NCI-H1092 treated with DMSO at 0.1 percent for 48 hours (cell line): ENCODE measurements around the gene TLL1.
A peak's percentile ranks its signal among the peaks of the same experiment; 100 is the strongest.

ENCODE experiments used
- DNase-seq: peaks from one replicate; lab custom pipeline; 2025; lab: John Stamatoyannopoulos, UW

TLL1 gene

DNA sequence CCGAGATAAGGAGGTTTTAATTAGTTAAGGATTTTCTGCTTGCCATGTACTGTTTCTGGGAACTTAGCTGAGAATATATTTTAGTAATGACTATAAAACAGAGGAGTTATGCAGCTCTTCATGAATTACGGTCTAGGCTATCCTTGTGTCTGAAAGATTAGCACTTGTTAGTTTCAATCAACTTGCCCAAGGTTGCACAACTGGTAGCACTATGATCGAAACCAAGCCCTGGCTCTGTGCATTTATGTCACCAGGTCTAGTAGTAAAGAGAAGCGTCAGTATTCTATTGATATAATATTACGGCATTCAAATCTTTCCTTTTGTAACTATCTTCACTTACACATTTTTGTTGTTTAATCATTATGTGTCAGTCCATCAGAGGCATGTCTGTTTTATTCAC is 176.0 kb downstream of the TLL1 start:
- no peak for DNase-seq

- DNase-seq: no peak
These were observed 191.7 kb downstream of the TLL1 start for GRCh38 chr4:166064721-166065120.

GRCh38 chr4:166065324-166065723 is 192.3 kb downstream of the TLL1 start:
- DNase-seq: no peak

DNA sequence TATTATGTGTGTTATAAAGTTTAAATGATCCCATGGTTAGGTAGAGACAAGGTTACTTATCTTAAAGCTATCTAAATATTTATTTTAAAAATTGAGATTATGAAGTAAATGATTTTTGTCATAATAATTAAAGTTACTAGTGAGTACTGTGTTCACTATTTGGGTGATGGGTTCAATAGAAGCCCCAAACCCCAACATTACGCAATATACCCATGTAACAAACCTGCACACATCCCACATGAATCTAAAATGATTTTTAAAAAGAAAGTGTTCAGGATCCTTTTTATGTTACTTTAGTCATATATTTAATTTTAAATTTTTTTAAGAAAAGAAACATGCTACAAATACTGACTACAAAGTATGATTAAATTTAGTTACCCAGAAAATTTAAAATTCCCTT is 193.9 kb downstream of the TLL1 start:
- DNase-seq: no peak

DNA sequence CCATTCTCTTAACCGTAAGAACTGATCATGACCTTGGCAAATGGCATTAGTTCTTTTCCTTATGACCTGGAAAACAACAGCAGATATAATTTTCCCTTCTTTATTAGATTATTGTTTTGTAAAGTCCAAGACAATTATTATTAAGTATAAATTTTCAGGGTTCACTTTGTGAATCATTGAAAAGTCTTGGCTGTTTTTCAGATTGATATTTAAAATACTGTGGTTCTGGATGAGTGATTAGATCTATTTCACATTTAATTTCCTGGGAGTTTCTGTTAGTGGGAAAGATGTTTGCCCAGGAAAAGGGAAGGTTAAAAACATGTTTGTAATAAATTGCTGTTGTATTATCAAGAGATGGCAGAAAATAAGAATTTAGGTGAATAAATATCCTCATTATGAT is 194.9 kb downstream of the TLL1 start:
- DNase-seq: no peak

DNA sequence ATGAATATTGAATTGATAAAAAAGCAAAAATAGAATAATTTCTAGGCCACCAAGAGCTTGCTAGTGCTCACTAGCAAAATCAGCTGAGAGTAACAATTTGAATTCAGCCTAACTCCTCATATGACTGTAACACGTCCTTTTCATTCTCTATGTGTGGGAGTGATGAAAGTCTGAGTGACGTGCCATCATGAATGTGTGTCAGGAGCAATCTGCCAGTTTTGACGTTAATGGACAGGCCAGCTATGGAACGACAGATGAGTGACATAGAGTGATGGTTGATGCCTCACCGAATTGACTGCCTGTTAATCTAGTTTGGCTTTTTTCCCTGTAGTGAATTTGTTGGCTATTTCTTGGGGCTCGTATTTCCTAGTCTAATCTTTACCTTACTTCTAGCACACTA is 200.7 kb downstream of the TLL1 start:
- no peak for DNase-seq

GRCh38 chr4:166075599-166075998 is 202.6 kb downstream of the TLL1 start:
- DNase-seq: no peak

GRCh38 chr4:166077782-166078181 is 204.7 kb downstream of the TLL1 start:
- no peak for DNase-seq

DNA sequence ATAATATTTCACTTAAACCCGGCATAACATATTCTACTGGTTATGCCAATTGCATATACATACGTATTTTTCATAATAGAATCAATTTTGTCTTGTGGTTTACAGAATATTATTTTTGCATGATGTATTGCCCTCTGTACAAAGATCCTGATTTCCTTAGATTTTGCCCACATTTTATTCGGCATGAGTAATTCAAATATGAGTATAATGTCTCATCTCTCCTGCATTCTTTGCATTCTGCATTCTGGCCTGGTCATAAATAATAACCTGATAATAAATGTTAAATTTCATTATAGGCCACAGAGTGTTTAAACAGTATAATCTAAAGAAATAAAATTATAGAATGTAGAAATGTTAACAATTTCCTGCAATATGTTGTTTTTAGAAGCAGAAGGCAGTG is 205.3 kb downstream of the TLL1 start:
- no peak for DNase-seq

DNA sequence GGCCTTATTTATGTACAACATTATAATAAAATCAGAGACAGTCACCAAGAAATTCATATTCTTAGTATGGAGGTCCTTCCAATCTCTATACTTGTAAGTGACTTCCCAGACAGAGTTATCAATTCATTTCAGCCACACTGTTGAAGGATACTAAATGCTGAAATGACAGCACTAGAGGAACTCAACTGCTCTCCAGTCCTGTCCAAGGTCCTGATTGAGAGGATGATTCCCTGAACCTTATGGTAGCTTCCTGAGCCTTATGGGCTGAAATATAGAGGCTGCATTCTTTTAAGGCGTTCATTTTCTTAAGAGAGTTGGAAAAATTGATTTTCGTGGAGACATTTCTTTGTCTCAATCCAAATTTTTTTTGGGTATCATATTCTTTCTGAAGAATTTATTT is 205.9 kb downstream of the TLL1 start:
- DNase-seq: no peak

GRCh38 chr4:166087569-166087968 is 214.5 kb downstream of the TLL1 start:
- no peak for DNase-seq

- DNase-seq: no peak
These were observed 215.5 kb downstream of the TLL1 start for GRCh38 chr4:166088576-166088975.

- DNase-seq: peak; percentile 90
These were observed 218.1 kb downstream of the TLL1 start for GRCh38 chr4:166091146-166091545.

DNA sequence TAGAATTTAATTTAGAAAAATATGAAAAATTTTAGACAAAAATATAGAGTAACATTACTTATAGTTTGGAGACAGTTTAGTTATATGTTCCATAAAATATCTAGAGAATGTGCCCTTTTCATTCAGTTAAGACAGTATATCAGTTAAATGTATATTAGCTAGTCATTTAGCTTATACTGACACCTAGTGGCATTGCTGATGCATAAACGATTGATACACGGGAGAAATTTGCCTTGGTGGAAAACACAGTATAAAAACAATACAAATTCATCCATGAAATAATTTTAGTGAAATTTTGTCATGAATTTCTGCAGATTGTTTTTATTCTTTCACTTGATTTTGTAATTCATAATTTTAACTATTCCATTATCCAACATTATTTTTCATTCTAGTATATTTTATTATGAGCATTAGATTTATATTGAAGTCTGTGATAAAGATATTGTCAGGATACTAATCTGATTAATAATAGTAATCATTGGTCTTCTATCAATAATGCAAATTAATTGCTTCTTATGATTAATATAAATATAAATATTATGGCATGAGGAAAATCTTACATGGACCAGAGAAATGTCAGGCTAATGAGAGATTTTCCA is 219.0 kb downstream of the TLL1 start:
- DNase-seq: peak; percentile 85

- DNase-seq: no peak
These were observed 219.8 kb downstream of the TLL1 start for GRCh38 chr4:166092797-166093290.

DNA sequence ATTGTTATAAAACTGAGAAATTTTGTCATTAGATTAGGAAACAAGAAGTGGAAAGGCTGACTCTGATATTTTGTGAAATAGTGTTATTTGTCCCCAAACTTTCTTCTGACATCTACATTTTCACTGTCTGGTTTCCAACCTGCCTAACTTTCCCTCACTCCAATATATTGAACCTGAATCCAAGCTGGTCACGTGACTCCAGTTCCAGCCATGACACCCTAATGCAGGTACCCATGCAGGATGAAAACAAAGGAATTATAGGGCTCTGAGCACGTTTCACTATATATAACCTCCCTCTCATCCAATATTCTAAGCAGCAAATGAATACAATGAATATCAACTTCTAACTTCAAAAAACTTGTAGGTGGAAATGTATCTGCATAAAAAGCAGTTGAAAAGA is 231.6 kb downstream of the TLL1 start:
- DNase-seq: no peak

DNA sequence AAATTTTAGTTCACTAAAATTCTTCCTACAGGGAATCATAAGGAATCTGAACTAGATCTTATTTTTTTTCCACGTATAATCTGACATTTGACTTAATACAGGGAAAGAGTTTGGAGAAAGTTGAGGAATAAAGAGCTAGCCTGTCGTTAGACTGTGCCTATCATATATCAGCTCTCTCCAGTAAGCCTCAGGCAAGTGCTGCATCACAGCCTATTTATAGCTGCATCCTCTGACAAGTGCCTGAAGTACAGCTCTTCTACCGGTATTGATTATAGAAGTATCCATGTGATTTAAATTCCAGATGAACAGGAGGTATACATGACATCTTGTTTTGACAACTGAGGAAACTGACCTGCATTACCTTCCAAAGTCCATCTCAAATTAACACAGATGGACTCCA is 248.9 kb downstream of the TLL1 start:
- no peak for DNase-seq

DNA sequence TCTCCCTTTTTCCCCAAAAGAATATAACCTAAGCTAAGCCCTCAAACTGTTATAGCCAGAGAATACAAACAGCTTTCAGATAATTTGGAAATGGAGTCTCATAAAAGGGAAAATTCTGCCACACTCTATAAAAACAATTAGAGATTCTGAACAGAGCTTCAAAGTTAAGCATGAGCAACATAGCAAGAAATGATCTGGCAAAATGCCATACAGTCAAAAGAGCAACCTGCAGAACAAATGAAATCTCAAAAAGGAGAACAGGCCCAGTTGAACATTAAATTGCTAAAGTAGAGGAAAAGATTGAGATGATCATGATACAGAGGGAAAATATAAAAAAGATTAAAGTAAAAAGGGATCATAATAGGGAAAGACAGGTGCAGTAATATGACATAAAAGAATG is 250.5 kb downstream of the TLL1 start:
- no peak for DNase-seq

DNA sequence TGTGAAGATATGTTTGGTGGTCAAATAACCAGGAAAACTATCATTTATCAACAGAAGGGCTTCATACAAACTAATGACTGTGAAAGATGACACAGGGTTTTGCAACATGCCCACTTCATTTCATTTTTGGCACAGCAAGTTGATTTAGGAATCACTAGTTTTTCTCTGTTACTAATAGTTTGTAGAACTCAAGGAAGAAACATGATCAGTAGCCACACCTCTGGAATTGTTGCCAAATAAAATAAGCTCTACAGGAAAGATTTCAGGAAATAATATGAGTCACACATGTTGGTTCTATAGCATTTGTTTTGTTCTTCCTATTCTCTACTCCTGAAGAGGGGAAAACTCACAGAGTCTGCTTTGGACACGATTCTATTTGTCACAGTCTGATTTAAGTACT is 255.4 kb downstream of the TLL1 start:
- no peak for DNase-seq

DNA sequence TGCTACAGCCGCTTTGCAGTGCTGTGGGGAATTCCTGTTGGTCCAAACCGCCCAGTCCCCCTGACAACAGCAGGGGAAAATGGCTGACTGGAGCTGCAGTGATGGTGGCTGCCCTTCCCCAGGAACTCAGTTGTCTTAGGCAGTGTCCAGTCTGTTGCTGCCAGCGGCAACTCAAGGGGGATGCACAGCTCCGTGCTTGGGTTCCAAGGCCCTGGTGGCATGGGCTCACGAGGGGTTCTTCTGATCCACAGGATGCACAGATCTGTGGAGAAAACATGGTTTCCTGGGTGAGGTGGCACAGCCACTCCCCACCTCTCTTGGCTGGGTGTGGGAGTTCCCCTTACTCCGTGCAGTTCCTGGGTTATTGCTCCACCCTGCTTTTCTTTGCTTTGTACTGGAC is 261.2 kb downstream of the TLL1 start:
- no peak for DNase-seq

DNA sequence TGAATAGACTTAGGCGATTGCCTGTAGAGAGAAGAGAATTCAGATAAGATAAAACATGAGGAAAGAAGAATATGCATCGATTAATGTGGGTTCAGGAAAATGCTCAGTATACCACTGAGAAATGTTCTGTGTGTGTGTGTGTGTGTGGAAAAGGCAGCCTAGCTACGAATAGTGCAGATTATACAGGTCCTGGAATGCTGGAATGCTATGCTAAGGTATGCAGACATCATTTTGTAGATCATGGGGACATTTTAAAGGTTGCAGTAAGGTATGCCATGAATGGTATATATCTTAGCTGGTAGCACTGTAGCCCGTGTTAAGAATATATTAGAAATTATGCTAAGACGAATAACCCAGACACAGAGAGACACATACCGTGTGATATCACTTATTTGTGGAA is 267.9 kb downstream of the TLL1 start:
- DNase-seq: no peak

DNA sequence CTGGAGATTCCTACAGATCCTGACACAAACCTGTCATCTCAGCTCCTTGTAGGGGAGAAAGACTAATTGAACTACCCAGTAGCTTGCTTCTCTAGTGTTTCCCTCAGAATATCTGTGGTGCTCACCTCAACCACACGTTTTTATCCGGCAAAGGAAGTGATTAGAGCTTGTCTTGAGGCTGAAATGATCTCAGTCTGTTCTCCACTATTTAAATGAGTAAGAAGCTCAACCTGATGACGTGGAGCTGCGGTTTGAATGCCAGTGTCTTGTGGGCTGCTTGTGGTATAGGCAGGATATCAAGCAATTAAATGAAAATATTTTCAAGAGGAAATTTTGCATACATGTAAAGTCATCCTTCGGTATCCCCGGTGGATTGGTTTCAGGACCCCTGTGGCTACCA is 270.2 kb downstream of the TLL1 start:
- DNase-seq: no peak

DNA sequence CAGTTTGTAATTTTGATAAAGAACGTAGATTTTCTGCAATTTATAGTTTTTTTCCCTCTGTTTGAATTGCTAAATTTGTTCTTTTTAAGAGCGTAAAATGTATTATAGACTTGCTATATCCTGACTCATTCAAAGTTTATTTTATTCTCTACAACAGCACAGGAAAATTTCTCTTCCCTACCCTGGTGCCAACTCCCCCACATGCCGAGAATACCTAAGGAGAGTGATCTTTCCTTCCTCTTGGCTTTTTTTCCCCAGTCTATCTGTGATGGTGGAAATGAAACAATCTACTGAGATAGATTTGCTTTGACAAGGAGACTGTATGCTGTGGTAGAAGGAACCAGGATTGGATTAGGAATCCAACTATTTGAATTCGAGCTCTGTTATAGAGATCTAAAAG is 271.6 kb downstream of the TLL1 start:
- no peak for DNase-seq

- DNase-seq: peak; percentile 5
These were observed 273.9 kb downstream of the TLL1 start for GRCh38 chr4:166146806-166147540.
